Thyroid gland (tissue), 4 donors: ENCODE measurements around the gene PADI3. TPM values are rescaled to one million over a fixed set of nuclear protein-coding genes. Genes with fewer than 3 reads are reported as not detected.

Experiments
- DNase-seq, 2 donors: peaks; one replicate each; pipeline ENCODE4 v3.0.0-alpha.2; 2019
- H3K27ac ChIP-seq, 3 donors: fragments of 200-600 bp; sonication (generic); 1 replicate in 2 of 3; 2 replicates in 1 of 3; pipeline ENCODE4 v1.5.1; 2016 to 2019; ENCODE audit warnings: mild to moderate bottlenecking in 1 of 3, moderate library complexity in 1 of 3
- H3K27me3 ChIP-seq: fragments of 200-600 bp; sonication (generic); one replicate; pipeline ENCODE4 v1.5.1; 2019
- H3K36me3 ChIP-seq, 2 donors: fragments of 200-600 bp; sonication (generic); one replicate each; pipeline ENCODE4 v1.5.1; 2016 to 2019
- H3K4me1 ChIP-seq, 2 donors: fragments of 200-600 bp; sonication (generic); one replicate each; pipeline ENCODE4 v1.5.1; 2017 to 2019
- H3K4me3 ChIP-seq, 3 donors: fragments of 200-600 bp; sonication (generic); replicated peaks in 1 of 3; 1 replicate in 2 of 3; 2 replicates in 1 of 3; pipeline ENCODE4 v1.5.1; 2016; ENCODE audit warnings: mild to moderate bottlenecking in 1 of 3
- H3K9me3 ChIP-seq: fragments of 200-600 bp; sonication (generic); one replicate; pipeline ENCODE4 v1.5.1; 2017
- CTCF ChIP-seq, 6 experiments: fragments of 200-600 bp in 3 of 6; fragments of 450-650 bp in 3 of 6; sonication (generic) in 3 of 6; IDR thresholded peaks; one replicate each; pipeline ENCODE4 v1.5.1; 2016 to 2019; ENCODE audit warnings: antibody characterized with exemption in 6 of 6, mild to moderate bottlenecking in 2 of 6, inconsistent platforms in 1 of 6, moderate library complexity in 1 of 6
- POLR2A ChIP-seq, 2 donors: fragments of 450-650 bp; IDR thresholded peaks; one replicate each; pipeline ENCODE4 v1.6.1; 2017; ENCODE audit warnings: antibody characterized with exemption in 2 of 2, mild to moderate bottlenecking in 2 of 2, moderate library complexity in 1 of 2
- WGBS, 2 donors: methylation state at CpG; one replicate each; pipeline ENCODE4 v1.1.5; 2017; 5-methylcytosine and 5-hydroxymethylcytosine counted together
- intact Hi-C: fragments of 100-400 bp; cut with DNase I; formaldehyde crosslinking; loops from one replicate; pipeline ENCODE4 v1.15.1; 2023
- total RNA-seq, 4 donors: library from RNA; depleted of rRNA; stranded (reverse); fragments of >200 nt; gene quantifications; one replicate each; pipeline ENCODE4 v1.2.3, GENCODE V29; 2016

PADI3 gene
- total RNA-seq, 4 donors from 2014 or later = not detected

- Histone ChIP-seq H3K4me1 (no peaks in the 10 kb centered on the region), H3K9me3 (no peaks in the 10 kb centered on the region), H3K4me3 (no peak overlapping the region), H3K36me3 (no peaks in the 10 kb centered on the region), H3K27ac (no peak overlapping the region), H3K27me3 (no peaks in the 10 kb centered on the region)
- WGBS, 2 donors = 65 to 66% methylated on average over 8 to 9 of the region's 9 CpGs
- DNase-seq = no peak
- intact Hi-C loops = no loop called here
- TF ChIP-seq CTCF (IDR thresholded peaks at IDR 0.05) (no peak), POLR2A (IDR thresholded peaks at IDR 0.05) (no peak)
These were observed 47.5 kb upstream of the PADI3 start for GRCh38 chr1:17201201-17202021.

GRCh38 chr1:17204546-17205440, 44.1 kb upstream of the PADI3 start, which contains the start of gene PADI1:
Gene PADI1 (plus strand): TSS chr1:17205128. CDS start chr1:17205218, 90 bp downstream.
- Histone ChIP-seq H3K4me3 (no peak within 1 kb of the TSS), H3K27ac (no peak within 1 kb of the TSS), H3K36me3 (no peaks in the 10 kb centered on the region), H3K9me3 (no peaks in the 10 kb centered on the region), H3K4me1 (no peaks in the 10 kb centered on the region), H3K27me3 (no peaks in the 10 kb centered on the region)
- TF ChIP-seq CTCF (IDR thresholded peaks at IDR 0.05) = no peak
- intact Hi-C loops = no loop called here
- 78% methylated on average over 9 of the region's 9 CpGs for WGBS, 2 donors
- DNase-seq = no peak

- Histone ChIP-seq H3K4me1 (no peaks in the 10 kb centered on the region), H3K36me3 (no peaks in the 10 kb centered on the region), H3K27ac (no peak overlapping the region), H3K9me3 (no peaks in the 10 kb centered on the region), H3K4me3 (no peak overlapping the region), H3K27me3 (no peaks in the 10 kb centered on the region)
- WGBS, 2 donors = 94 to 96% methylated on average over 7 of the region's 7 CpGs
- no peak for TF ChIP-seq CTCF (IDR thresholded peaks at IDR 0.05)
- TF ChIP-seq POLR2A (IDR thresholded peaks at IDR 0.05) = no peak
- intact Hi-C loops = no loop called here
- no peak for DNase-seq
These were observed 43.2 kb upstream of the PADI3 start for GRCh38 chr1:17205652-17206051.

GRCh38 chr1:17206196-17206595, 42.7 kb upstream of the PADI3 start:
- Histone ChIP-seq H3K27me3 (no peaks in the 10 kb centered on the region), H3K36me3 (no peaks in the 10 kb centered on the region), H3K4me1 (no peaks in the 10 kb centered on the region), H3K27ac (no peak overlapping the region), H3K4me3 (no peak overlapping the region), H3K9me3 (no peaks in the 10 kb centered on the region)
- no peak for DNase-seq
- intact Hi-C loops = no loop called here
- TF ChIP-seq POLR2A (IDR thresholded peaks at IDR 0.05) = no peak
- TF ChIP-seq CTCF (IDR thresholded peaks at IDR 0.05) = no peak
- 54 to 60% methylated on average over 4 of the region's 4 CpGs for WGBS, 2 donors
